HG03457 (cell line): ENCODE results near the gene PAPPA.

Source experiments
- ATAC-seq: cut with Tn5 transposase; IDR thresholded peaks from one replicate; pipeline ENCODE4 v1.9.1; 2021; ENCODE audit warnings: moderate number of reproducible peaks; ENCODE audit not compliant: unreplicated experiment

Gene PAPPA

DNA sequence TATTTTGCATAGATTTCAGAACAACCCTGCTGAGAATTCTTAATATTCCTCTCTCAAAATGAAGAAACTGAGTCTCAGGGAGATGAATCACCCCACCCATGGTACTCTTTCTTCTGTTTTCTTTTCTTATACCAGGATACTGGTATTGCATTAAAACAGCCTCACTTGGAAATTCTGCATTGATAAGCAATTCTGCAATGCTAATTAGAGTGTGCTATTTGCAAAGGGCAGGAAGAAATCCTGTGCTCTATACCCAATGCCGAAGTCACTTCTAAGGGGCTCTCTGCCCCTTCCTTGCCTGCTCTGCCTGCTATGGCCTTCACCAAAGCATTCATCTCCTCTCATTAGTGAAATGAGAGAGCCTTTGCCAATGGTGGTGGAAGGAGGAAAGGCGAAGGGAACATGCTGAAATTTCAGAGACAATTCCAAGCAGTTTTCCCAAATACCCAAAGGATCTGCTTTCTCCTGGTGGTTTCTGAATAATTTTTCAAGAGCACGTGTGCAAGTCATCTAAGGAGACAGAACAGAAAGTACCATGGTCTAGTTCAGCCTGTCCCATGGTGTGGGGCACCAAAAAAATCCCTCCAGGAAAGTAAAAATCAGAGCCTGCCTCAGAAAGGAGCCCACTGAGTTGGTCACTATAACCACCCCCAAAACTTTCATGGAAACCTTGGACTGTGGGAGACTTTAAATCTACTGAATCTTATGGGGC, 156.5 kb downstream of the PAPPA start:
- no peak for ATAC-seq

DNA sequence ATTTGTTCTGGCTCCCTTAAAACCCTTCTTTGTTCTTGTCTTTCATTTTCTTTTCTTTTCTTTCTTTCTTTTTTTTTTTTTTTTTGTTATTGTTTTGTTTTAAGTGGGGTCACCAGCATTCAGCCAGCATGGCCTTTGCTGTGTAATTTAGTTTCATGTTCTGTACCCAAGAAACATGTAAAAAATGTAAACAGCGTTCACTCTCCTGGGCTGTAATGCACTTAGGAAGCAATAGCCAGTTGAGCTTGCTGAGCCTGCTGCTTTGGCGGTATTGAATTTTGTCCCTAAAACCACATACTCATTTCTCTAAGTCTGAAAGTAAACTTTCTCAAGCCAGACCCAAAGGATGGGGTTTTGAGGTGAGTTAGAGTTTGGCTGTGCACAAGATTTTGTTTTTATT, 158.6 kb downstream of the PAPPA start:
- ATAC-seq, result no peak

DNA sequence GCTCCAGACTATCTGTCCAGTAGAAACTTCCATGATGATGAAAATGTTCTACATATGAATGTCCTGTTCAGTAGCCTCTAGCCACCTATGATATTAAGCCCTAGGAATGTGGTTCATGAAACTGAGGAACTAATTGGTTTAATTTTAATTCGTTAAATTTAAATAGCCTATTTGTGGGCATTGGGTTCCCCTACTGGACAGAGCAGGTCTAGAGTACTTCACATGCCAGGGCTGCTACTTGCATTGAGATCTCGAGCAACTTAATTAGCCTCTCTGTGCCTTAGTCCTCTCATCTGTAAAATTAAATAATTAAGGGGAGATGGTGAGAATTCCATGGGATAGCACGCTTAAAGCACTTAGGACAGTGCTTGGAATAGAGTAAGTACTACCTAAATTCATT, 160.0 kb downstream of the PAPPA start:
- ATAC-seq, result no peak

DNA sequence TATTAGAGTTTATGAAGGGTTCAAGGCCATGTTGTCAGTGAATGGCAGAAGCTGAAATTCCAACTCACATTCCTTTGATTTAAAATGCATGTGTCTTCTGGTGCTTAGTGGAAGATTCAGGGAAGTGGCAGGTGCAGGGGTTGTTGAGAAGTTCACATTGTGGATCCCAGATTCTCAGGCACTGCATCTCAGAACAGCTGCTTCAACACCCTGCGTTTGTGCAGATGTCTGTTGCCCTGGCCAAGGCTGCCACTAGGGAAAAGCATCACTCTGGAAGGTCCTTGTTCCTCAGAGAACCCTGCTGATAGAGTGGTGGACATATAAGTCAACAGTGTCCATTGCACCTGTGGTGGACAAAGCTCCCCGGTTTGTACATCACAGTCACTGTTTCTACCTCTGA, 162.7 kb downstream of the PAPPA start:
- ATAC-seq, result no peak

DNA sequence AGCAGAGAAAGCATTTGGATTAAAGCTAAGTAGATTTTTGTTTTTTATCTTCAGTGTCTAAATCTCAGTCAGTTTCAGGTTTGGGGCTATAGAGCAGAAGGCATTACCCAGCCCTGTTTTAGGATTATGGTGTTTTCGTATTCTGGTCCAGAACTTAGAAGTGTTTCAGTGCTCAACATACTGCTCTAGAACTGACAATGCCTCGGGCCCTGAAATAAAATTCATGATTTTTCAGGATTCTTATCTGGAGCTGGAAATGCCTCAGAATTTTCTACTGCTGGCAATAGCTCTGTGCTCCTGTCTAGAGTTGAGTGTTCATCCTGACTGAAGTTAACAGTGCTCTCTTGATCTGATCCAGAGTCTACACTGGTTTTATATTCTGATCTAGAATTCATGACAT, 163.9 kb downstream of the PAPPA start:
- no peak for ATAC-seq

DNA sequence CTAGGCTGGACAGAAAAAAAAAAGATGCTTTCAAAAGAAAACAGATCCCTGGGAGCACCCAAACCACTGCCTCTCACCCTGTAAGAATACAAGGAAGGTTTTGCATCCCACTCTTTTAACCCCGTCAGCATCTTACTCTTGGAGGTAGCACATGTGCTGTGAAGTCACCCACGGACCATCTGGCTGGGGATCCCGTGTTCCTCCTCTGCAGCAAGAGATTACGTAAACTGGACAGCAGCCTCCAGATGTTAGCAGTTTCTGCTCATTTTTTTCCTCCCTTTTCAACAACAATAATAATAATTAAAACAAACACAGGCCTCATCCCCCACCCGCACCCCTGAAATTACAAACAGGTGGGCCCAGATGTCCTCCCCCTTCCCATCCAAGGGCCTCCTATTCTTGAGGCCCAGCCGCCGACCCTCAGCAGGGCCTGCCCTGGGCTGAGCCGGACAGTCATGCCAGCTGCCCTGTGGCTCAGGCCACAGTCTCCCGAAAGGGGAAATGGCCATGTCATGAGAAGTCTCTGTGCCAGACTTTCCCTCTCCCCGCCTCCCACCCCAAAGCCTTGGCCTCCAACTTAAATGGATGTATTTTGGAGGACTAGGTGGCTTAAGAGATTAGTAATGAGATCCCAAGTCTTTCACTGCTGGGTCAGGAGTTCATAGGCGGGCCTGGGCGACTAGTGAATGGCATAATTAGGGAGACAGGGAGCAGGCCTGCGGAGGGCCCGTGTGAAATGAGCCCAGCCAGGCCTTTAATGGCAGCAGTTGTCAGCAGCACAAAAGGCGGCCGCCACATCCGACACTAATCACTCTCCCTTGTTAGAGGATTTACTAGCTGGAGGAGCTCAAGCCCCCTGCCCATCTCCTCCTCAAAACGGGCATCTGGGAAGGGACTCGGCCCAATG, 165.1 kb downstream of the PAPPA start:
- no peak for ATAC-seq

DNA sequence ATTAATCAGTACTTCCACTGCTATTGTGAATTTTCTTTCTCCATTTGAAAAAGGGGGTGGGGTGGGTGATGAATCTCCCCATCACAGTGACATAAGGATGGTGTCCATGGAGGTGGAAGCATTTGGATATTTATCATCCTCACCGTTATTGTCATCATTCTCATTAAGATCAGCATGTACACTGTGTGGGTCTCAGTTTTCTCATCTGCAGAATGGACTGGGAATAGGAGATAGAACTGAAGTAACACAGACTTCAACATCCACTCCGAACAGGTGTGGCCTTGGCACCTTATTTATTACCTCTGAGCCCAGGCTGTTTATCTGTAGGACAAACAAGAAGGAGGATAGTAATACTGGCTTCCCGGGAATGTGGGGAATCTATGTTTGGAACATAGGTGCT, 165.9 kb downstream of the PAPPA start:
- no peak for ATAC-seq

DNA sequence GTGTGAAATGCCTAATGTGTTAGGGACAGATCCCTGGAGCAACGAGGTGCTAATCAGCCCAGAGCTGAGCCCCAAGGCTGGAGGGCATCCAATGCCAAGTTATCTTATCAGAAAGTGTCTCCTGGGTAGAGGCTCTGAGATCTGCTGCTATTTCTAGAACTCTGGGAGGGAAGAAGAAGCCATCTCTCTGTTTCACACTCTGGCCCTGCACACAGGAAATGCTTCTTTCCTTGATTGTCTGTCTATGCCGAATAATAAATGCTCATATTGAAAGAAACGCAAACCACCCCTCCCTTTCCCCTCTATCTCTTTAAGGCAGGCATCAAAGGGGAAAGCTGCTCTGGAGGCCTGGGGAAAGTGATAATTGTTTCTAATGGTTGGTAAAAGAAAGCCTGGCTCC, 166.7 kb downstream of the PAPPA start:
- no peak for ATAC-seq

DNA sequence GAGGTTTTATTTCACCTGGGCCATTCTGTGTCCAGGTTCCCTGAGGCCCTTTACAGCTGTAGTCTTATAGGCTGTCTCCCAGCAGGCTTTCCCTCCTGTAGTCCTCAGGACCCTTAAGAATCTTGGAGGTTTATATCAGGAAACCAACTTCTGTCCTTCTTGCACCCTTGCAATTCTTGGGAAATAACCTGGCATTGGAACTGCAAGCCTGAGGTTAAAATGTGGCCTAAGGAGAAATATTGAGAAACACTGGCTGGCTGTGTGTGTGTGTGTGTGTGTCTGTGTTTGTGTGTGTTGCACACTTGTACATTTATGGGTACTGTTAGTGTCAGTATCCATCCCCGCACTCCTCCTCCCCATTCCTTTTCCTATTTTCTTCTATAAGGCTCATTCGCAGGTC, 168.9 kb downstream of the PAPPA start:
- ATAC-seq, result no peak

DNA sequence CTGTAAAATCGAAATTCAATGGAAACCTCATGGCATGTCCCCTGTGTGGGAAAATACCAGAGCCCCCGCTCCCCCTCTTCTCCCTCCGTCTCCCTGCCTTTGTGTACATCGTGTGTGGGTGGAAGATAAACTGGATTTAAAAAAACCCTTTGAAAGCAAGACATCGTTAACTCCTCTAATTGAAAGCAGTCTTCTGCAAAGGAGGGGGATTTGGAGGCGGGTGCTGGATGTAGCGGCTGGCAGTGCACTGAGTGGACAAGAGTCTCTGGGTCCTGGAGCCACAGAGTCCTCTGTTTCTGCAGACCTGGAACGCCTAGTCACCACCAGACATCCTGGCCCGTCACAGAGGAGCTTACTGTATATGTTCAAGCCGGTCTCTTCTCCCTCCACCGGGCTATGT, 169.4 kb downstream of the PAPPA start:
- ATAC-seq, result no peak

DNA sequence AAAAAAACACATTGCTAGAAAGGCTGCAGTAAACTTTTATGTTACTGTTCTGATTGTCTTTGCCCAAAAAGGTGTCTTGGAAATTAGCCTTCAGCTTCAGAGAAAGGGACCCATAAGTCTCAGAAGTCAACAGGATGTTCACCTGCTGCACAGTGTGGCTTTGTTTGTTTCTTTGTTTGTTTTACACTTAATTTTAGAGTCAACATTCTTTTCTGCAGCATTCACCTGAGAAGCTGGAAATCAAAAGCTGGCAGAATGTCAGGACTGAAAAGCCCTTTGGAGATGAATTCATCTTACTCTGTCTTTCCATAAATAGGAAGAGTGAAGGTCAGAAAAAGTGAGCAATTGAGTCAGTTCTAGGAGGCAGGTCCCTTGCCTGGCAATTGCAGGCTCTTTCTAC, 170.0 kb downstream of the PAPPA start:
- no peak for ATAC-seq

DNA sequence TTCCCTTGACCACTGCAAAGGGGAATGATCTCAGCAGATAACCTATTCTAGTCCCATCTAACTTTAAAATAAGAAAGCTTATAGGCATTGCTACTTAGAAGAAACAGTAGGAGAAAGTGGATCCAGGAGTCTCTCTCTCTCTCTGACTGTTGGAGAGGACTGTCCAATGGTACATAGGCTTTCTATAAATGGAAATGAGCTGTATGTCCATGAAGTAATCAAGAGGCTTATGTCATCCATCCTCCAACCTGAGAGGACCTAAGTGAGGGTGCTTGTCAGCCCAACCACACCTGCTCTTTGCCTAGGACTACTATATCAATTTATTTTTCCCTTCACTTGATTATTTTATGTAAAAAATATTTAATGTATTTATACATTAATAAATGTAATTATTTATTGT, 172.3 kb downstream of the PAPPA start:
- ATAC-seq, result no peak

DNA sequence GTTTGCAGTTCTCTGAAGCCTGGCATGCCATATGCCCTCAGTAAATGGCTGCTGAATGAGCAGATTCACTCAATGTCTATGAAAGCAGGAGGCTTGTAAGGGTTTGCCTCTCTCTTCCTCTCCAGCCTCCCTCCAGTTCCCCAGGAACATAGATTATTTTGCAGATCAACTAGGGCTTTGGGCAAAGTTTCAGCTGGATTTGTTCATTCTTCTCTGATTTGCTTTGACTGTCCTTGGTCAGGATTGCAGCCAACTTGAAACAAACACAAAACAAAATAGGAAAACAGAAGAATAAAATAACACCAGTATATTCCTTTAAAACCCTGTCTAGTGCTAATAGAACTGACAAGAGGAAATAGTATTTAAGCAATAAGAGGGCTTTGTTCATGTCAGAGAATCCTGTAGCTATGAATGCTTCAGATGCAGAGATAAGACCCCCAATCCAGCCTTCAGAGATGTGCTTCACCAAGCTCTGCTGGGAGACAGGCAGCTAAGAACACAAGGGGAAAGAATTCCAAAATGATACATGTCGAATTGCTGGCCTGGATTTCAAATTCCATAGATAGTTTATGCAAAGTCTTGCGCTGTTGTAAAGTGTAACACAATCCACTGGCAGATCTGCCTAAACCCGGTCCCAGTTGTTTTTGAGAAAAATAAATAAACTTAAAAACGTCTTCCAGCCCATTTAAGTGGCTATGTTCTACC, 174.3 kb downstream of the PAPPA start:
- ATAC-seq, result no peak

DNA sequence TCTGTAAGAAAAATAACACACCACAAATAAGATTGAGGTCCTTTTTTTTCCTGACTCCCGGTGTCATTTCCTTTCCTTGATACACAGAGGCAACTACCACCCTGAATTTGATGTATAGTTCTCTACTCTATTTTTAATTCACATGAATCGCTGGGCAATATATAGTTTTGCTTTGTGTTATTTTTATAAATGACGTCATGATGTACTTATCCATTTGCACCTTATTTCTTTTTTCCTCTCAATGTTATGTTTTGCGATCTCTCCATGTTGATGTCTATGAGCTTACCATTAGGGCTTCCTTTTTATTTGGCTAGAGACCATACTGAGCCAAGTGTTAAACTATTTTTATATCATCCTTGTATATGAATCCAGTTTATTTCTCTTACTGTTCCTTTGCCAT, 175.9 kb downstream of the PAPPA start:
- no peak for ATAC-seq

DNA sequence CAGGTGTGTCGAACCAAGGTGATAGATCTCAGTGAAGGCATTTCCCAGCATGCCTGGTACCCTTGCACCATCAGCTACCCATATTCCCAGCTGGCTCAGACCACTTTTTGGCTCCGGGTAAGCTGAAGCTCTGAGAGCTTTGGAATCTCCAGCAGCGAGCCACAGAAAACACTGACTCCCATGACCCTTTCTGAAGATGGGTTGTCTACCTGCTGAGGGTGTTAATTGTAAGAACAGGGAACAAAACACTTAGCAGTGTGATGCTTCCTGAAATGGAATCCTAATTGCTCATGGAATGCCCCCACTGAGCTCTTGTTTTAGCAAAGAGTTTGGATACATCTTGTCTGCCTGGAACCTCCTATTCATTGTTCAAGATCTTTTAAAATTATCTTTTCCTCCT, 177.7 kb downstream of the PAPPA start:
- no peak for ATAC-seq

DNA sequence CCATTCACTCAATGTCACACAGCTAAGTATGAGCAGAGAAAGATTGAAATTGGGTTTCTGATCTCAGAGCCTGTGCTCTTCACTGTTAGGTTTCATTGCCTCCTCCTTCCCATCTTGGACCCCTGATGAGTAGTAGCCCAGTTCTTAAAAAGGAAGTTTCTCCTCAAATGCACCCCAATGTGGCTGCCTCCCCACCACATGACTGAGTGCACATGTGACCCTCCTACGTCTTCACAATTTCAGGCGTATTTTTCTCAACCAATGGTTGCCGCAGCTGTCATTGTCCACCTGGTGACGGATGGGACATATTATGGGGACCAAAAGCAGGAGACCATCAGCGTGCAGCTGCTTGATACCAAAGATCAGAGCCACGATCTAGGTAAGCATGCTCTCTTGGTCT, 178.5 kb downstream of the PAPPA start:
- ATAC-seq, result no peak

DNA sequence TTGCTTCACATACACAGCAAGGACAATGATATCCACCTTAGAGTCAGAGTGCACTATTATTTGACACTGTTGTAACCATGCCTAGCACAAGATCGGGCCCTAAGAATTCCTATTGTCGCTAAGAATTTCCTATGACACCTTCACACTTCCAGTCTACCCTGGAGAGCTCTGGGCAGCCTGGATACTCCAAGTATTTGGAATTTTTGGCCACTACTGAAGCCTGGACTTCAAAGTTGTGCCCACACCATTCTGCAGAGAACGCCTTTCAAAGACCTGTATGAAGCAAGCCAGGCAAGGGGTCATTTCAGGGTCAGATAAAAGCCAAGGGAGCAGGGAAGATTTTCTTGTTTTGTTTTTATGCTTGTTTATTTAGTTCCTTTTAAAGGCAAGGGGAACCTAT, 179.7 kb downstream of the PAPPA start:
- no peak for ATAC-seq

DNA sequence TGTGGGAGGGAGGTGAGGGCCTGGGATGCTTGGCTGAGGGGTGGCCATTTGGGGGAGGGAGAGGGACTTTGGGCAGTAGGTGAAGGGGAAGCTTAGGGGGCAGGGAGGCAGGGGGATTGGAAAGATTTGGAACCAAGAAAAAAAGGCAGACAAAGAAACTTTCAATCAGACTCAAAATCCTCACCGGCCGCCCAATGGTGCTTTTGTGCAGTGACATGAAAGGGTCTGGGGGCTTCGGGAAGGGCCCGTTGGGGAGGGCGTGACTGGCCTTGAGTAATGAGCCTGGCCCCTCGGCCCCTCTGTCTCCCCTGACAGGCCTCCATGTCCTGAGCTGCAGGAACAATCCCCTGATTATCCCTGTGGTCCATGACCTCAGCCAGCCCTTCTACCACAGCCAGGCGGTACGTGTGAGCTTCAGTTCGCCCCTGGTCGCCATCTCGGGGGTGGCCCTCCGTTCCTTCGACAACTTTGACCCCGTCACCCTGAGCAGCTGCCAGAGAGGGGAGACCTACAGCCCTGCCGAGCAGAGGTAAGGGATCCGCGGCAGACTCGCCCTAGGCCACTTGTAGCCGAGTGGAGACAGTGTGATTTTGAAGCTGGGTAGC, 181.1 kb downstream of the PAPPA start:
- no peak for ATAC-seq

DNA sequence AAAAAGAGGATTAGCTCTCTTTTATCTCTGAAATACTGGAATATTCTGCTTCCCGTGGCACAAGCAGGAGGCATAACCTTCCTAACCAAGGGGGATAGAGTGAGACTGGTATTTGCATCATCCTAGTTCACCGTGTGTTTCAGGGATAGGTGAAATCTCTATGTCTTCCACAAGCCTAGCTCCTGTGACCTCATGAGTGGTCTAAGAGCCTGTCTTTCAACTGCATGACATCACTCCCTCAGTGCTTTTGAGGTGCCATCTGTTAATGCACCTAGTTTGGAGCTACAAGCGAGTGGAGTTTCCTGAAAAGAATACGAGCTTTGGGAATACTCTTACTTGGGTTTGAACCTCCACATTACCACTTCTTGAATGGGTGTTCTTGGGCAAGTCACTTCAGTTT, 181.8 kb downstream of the PAPPA start:
- no peak for ATAC-seq

DNA sequence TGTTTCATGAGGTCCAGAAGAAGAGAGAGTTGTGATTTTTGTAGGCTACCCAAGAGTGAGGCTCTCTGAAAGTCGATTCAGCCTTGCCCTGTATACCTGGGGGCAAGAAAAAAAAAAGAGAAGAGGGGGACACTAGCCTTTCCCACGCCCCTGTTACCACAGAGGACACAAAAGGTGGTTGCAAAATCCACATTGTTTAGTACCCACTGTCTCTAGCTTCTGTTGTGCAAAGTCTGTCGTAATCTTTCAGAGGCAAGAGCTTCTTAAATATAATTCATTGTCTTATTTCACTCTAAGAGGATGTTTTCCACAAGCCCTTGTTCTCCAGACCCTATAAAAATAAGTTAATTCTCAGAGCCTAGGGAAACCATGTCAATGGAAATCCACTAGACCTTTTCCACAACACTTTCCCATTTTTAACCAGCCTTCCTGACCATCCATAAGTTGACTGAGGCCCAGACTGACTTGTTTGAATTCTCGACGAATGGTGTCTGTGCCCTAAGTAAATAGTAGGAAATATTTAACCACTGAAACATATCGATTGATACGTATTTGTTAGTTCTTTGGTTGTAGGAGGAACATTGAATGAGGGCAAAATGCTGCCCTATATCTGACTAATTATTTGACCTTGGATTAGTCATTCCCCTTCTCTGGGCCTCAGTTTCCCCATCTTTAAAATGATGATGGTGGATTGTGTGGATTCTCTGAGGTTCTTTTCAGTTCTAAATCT, 182.7 kb downstream of the PAPPA start:
- ATAC-seq, result no peak

DNA sequence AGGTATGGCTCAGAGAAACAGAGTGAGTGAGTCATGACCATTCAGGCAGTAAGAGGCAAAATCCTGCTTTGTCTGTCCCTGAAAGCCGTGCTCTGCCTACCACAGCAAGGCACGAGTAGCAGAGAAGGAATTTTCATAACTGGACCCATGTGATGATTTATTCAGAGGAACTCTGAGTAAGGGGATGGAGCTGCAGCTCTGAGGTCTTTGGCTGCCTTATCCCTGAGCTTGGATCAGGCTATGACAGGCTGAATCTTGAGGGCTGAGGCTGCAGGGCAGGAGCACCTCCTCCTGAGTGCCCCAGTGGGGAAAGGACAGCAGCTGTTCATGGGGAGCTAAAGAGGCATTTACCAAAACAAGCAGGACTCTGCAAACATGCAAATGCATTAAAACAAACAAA, 183.4 kb downstream of the PAPPA start:
- ATAC-seq, result no peak
